Measurements from ENCODE around the gene TF. TPM values are rescaled to one million over a fixed set of nuclear protein-coding genes. Genes with fewer than 3 reads are reported as not detected.

The TF gene
- total RNA-seq, 2 experiments from 2014 or later, result 0.15 to 0.25 TPM

- H3K36me3 ChIP-seq (ENCODE audit: insufficient read depth, low read length), result no peaks in the 10 kb centered on the region
- no peaks in the 10 kb centered on the region for H3K4me1 ChIP-seq (ENCODE audit: insufficient read depth, low read length, poor library complexity, severe bottlenecking)
- H3K4me3 ChIP-seq (ENCODE audit: low read depth, low read length, poor library complexity, severe bottlenecking), result no peak overlapping the region
- POLR2A ChIA-PET, result interaction anchor here (0.6 kb wide), 1 partner anchor 182 kb away, joined by 3 read pairs; no protein-coding TSS in a partner anchor
- CTCF ChIA-PET (ENCODE audit: unreplicated experiment), result no interaction called here
- intact Hi-C loops (cut with micrococcal nuclease; ENCODE audit: unreplicated experiment), result no loop called here
- no TSS peak for BruUV-seq (replicated peaks)
- H3K9me3 ChIP-seq (ENCODE audit: low read length), result peaks cover 34% of the 10 kb centered on the region; the same call in 1 of the 2 replicates
- no peaks in the 10 kb centered on the region for H4K20me1 ChIP-seq (ENCODE audit: insufficient read depth, low read length)
- TF ChIP-seq CTCF (conservative IDR thresholded peaks at IDR 0.05; ENCODE audit: low read length) (no peak), EZH2phosphoT487 (IDR thresholded peaks at IDR 0.05; ENCODE audit: borderline replicate concordance, low read depth, low read length) (no peak)
- DNase-seq (ENCODE audit: low spot score), result no peak
- H3K79me2 ChIP-seq (ENCODE audit: insufficient read depth, low read depth, low read length), result no peaks in the 10 kb centered on the region
- H3K9me2 ChIP-seq (ENCODE audit: insufficient read depth, low read length), result no peaks in the 10 kb centered on the region
- no peak overlapping the region for H3K27ac ChIP-seq (ENCODE audit: low read depth, low read length, poor library complexity, severe bottlenecking)
- H2AFZ ChIP-seq (ENCODE audit: low read length), result no peak overlapping the region
- H3K4me2 ChIP-seq (ENCODE audit: low read length), result no peak overlapping the region
These were observed 41.8 kb downstream of the TF start for GRCh38 chr3:133788024-133788423.

- Histone ChIP-seq H2AFZ (ENCODE audit: low read length) (no peak overlapping the region), H3K9me2 (ENCODE audit: insufficient read depth, low read length) (no peaks in the 10 kb centered on the region), H3K27ac (ENCODE audit: low read depth, low read length, poor library complexity, severe bottlenecking) (no peak overlapping the region), H3K79me2 (ENCODE audit: insufficient read depth, low read depth, low read length) (no peaks in the 10 kb centered on the region), H3K36me3 (ENCODE audit: insufficient read depth, low read length) (no peaks in the 10 kb centered on the region), H3K4me2 (ENCODE audit: low read length) (no peak overlapping the region), H4K20me1 (ENCODE audit: insufficient read depth, low read length) (no peaks in the 10 kb centered on the region), H3K9me3 (ENCODE audit: low read length) (peaks cover 44% of the 10 kb centered on the region; the same call in 1 of the 2 replicates), H3K4me3 (ENCODE audit: low read depth, low read length, poor library complexity, severe bottlenecking) (no peak overlapping the region), H3K4me1 (ENCODE audit: insufficient read depth, low read length, poor library complexity, severe bottlenecking) (no peaks in the 10 kb centered on the region)
- no TSS peak for BruUV-seq (replicated peaks)
- TF ChIP-seq EZH2phosphoT487 (IDR thresholded peaks at IDR 0.05; ENCODE audit: borderline replicate concordance, low read depth, low read length) (no peak), CTCF (conservative IDR thresholded peaks at IDR 0.05; ENCODE audit: low read length) (no peak)
- ChIA-PET CTCF (ENCODE audit: unreplicated experiment) (no interaction called here), POLR2A (interaction anchor here (0.5 kb wide), 1 partner anchor 16 kb away, joined by 3 read pairs; no protein-coding TSS in a partner anchor)
- intact Hi-C loops (cut with micrococcal nuclease; ENCODE audit: unreplicated experiment), result no loop called here
- peak; percentile 63 for DNase-seq (ENCODE audit: low spot score)
These were observed 46.1 kb downstream of the TF start for GRCh38 chr3:133792171-133792763.

- no TSS peak for BruUV-seq (replicated peaks)
- no peak overlapping the region for H3K4me2 ChIP-seq (ENCODE audit: low read length)
- DNase-seq (ENCODE audit: low spot score), result no peak
- intact Hi-C loops (cut with micrococcal nuclease; ENCODE audit: unreplicated experiment), result no loop called here
- H3K36me3 ChIP-seq (ENCODE audit: insufficient read depth, low read length), result no peaks in the 10 kb centered on the region
- CTCF ChIA-PET (ENCODE audit: unreplicated experiment), result interaction anchor here (0.6 kb wide), 1 partner anchor 18 kb away, joined by 3 read pairs; no protein-coding TSS in a partner anchor
- H3K9me3 ChIP-seq (ENCODE audit: low read length), result peaks cover 15% of the 10 kb centered on the region; the same call in 1 of the 2 replicates
- H3K27ac ChIP-seq (ENCODE audit: low read depth, low read length, poor library complexity, severe bottlenecking), result no peak overlapping the region
- H3K4me1 ChIP-seq (ENCODE audit: insufficient read depth, low read length, poor library complexity, severe bottlenecking), result no peaks in the 10 kb centered on the region
- no peaks in the 10 kb centered on the region for H4K20me1 ChIP-seq (ENCODE audit: insufficient read depth, low read length)
- POLR2A ChIA-PET, result no interaction called here
- no peak overlapping the region for H3K4me3 ChIP-seq (ENCODE audit: low read depth, low read length, poor library complexity, severe bottlenecking)
- no peaks in the 10 kb centered on the region for H3K79me2 ChIP-seq (ENCODE audit: insufficient read depth, low read depth, low read length)
- no peak overlapping the region for H2AFZ ChIP-seq (ENCODE audit: low read length)
- H3K9me2 ChIP-seq (ENCODE audit: insufficient read depth, low read length), result no peaks in the 10 kb centered on the region
- TF ChIP-seq EZH2phosphoT487 (IDR thresholded peaks at IDR 0.05; ENCODE audit: borderline replicate concordance, low read depth, low read length) (no peak), CTCF (conservative IDR thresholded peaks at IDR 0.05; ENCODE audit: low read length) (no peak)
These were observed 51.4 kb downstream of the TF start for GRCh38 chr3:133797396-133798105.
